IMR-90 (cell line): ENCODE measurements around the gene PPP1R3D. TPM values are rescaled to one million over a fixed set of nuclear protein-coding genes. Genes with fewer than 3 reads are reported as not detected.

Source experiments
- ATAC-seq: fragments of 200-7000 bp; cut with Tn5 transposase; 2 replicates; pipeline ENCODE4 v1.9.1; 2020; ENCODE audit warnings: low read depth, mild to moderate bottlenecking, moderate library complexity
- BruUV-seq: library from RNA; stranded (reverse); fragments of 400-500 nt; replicated peaks from 2 replicates; lab custom pipeline; 2021; lab: Mats Ljungman, UMichigan
- CTCF ChIA-PET: fragments of 300-600 bp; formaldehyde crosslinking; extraction: SDS; loops from one replicate; lab custom pipeline; 2021; ENCODE audit warnings: antibody characterized with exemption; lab: Yijun Ruan, JAX
- POLR2A ChIA-PET: fragments of 300-600 bp; sonication (Branson Sonifier 250); formaldehyde crosslinking; loops from one replicate; lab custom pipeline; 2022; ENCODE audit warnings: antibody characterized with exemption; ENCODE audit not compliant: unreplicated experiment; lab: Charles Lee
- DNase-seq: peaks from one replicate; pipeline ENCODE4 v3.0.0; 2013
- H2AFZ ChIP-seq: replicated peaks from 2 replicates; pipeline ENCODE3; 2013; ENCODE audit warnings: low read length, mild to moderate bottlenecking; ENCODE audit not compliant: poor library complexity
- H2AK5ac ChIP-seq: 2 replicates; pipeline ENCODE4 v1.6.1; 2013; ENCODE audit warnings: low read depth, low read length, inconsistent platforms
- H2AK9ac ChIP-seq: replicated peaks from 2 replicates; pipeline ENCODE3; 2013; ENCODE audit warnings: mild to moderate bottlenecking, low read depth, low read length, moderate library complexity; ENCODE audit not compliant: poor library complexity
- H2BK120ac ChIP-seq: 2 replicates; pipeline ENCODE4 v1.6.1; 2013; ENCODE audit warnings: low read depth, low read length, inconsistent platforms
- H2BK15ac ChIP-seq: 3 replicates; pipeline ENCODE4 v1.6.1; 2013; ENCODE audit warnings: low read depth, low read length, inconsistent platforms
- H2BK20ac ChIP-seq: 2 replicates; pipeline ENCODE4 v1.6.1; 2013; ENCODE audit warnings: low read depth, mild to moderate bottlenecking, inconsistent platforms, low read length, moderate library complexity
- H2BK5ac ChIP-seq: 2 replicates; pipeline ENCODE4 v1.6.1; 2013; ENCODE audit warnings: mild to moderate bottlenecking, low read depth, low read length, inconsistent platforms; ENCODE audit not compliant: poor library complexity, severe bottlenecking
- H3K14ac ChIP-seq: replicated peaks from 2 replicates; pipeline ENCODE4 v1.6.1; 2013; ENCODE audit warnings: low read depth, low read length, inconsistent platforms
- H3K18ac ChIP-seq: 2 replicates; pipeline ENCODE4 v1.6.1; 2013; ENCODE audit warnings: low read depth, low read length, control low read depth
- H3K23ac ChIP-seq: 2 replicates; pipeline ENCODE4 v1.6.1; 2013; ENCODE audit warnings: low read depth, low read length, inconsistent platforms
- H3K27ac ChIP-seq: 2 replicates; pipeline ENCODE4 v1.5.1; 2013; ENCODE audit warnings: mild to moderate bottlenecking, control low read depth, low read length; ENCODE audit not compliant: insufficient read depth
- H3K27me3 ChIP-seq: 2 replicates; pipeline ENCODE4 v1.6.1; 2013; ENCODE audit warnings: low read length; ENCODE audit not compliant: control insufficient read depth, insufficient read depth
- H3K36me3 ChIP-seq: 2 replicates; pipeline ENCODE4 v1.6.1; 2013; ENCODE audit warnings: low read length, mixed read lengths; ENCODE audit not compliant: control insufficient read depth, insufficient read depth
- H3K4ac ChIP-seq: 2 replicates; pipeline ENCODE4 v1.6.1; 2013; ENCODE audit warnings: low read depth, low read length, inconsistent platforms
- H3K4me1 ChIP-seq: 2 replicates; pipeline ENCODE4 v1.6.1; 2013; ENCODE audit warnings: low read length, mixed read lengths; ENCODE audit not compliant: control insufficient read depth, insufficient read depth
- H3K4me2 ChIP-seq: 2 replicates; pipeline ENCODE4 v1.6.1; 2013; ENCODE audit warnings: low read depth, mild to moderate bottlenecking, control low read depth, low read length, moderate library complexity
- H3K4me3 ChIP-seq: 2 replicates; pipeline ENCODE4 v1.5.1; 2013; ENCODE audit warnings: low read depth, mild to moderate bottlenecking, control low read depth, low read length, moderate library complexity; ENCODE audit not compliant: insufficient read depth
- H3K56ac ChIP-seq: 2 replicates; pipeline ENCODE4 v1.6.1; 2013; ENCODE audit warnings: low read length, inconsistent platforms; ENCODE audit not compliant: insufficient read depth; ENCODE audit errors: extremely low read depth
- H3K79me1 ChIP-seq, 2 experiments: 2 replicates each; pipeline ENCODE4 v1.6.1; 2013; ENCODE audit warnings: low read length in 2 of 2, inconsistent platforms in 1 of 2, low read depth in 1 of 2
- H3K9ac ChIP-seq: 2 replicates; pipeline ENCODE4 v1.6.1; 2013; ENCODE audit warnings: low read depth, low read length, control low read depth
- H3K9me1 ChIP-seq: 2 replicates; pipeline ENCODE4 v1.6.1; 2013; ENCODE audit warnings: low read length, inconsistent platforms; ENCODE audit not compliant: insufficient read depth
- H3K9me3 ChIP-seq: 2 replicates; pipeline ENCODE4 v1.6.1; 2013; ENCODE audit warnings: low read length; ENCODE audit not compliant: control insufficient read depth, insufficient read depth
- H4K20me1 ChIP-seq: 2 replicates; pipeline ENCODE4 v1.6.1; 2013; ENCODE audit warnings: low read length, inconsistent platforms; ENCODE audit not compliant: insufficient read depth
- H4K5ac ChIP-seq: 2 replicates; pipeline ENCODE4 v1.6.1; 2013; ENCODE audit warnings: mild to moderate bottlenecking, low read depth, low read length, control low read depth
- H4K8ac ChIP-seq, 2 experiments: 2 replicates each; pipeline ENCODE4 v1.6.1; 2013; ENCODE audit warnings: low read depth in 2 of 2, low read length in 2 of 2, control low read depth in 1 of 2, inconsistent platforms in 1 of 2
- H4K91ac ChIP-seq: 2 replicates; pipeline ENCODE4 v1.6.1; 2013; ENCODE audit warnings: low read depth, low read length, inconsistent platforms; ENCODE audit not compliant: insufficient read depth
- CTCF ChIP-seq: conservative IDR thresholded peaks from 2 replicates; pipeline ENCODE4 v1.5.1; 2012; ENCODE audit warnings: mild to moderate bottlenecking, low read depth, low read length, improper control_type of control experiment
- ELK1 ChIP-seq: fragments of 150-350 bp; IDR thresholded peaks from 2 replicates; pipeline ENCODE4 v1.6.1; 2016; ENCODE audit warnings: low read depth, mild to moderate bottlenecking, low read length, moderate library complexity, borderline replicate concordance
- MAZ ChIP-seq: IDR thresholded peaks from 2 replicates; pipeline ENCODE4 v1.6.1; 2012; ENCODE audit warnings: low read depth, mild to moderate bottlenecking, low read length, improper control_type of control experiment, moderate library complexity, borderline replicate concordance
- MXI1 ChIP-seq: IDR thresholded peaks from 2 replicates; pipeline ENCODE4 v1.6.1; 2012; ENCODE audit warnings: low read depth, mild to moderate bottlenecking, low read length, moderate library complexity, borderline replicate concordance
- NFE2L2 ChIP-seq: fragments of 150-350 bp; IDR thresholded peaks from 2 replicates; pipeline ENCODE4 v1.6.1; 2016; ENCODE audit warnings: low read depth, mild to moderate bottlenecking, low read length
- POLR2A ChIP-seq: IDR thresholded peaks from 2 replicates; pipeline ENCODE4 v1.6.1; 2012; ENCODE audit warnings: mild to moderate bottlenecking, low read depth, low read length
- SMC3 ChIP-seq: fragments of 150-350 bp; IDR thresholded peaks from 2 replicates; pipeline ENCODE4 v1.6.1; 2016; ENCODE audit warnings: low read depth, mild to moderate bottlenecking, antibody characterized with exemption, low read length, moderate library complexity
- WGBS, 2 experiments: methylation state at CpG; one replicate each; pipeline versions ENCODE4 v1.1.5 to v1.1.7; 2013; ENCODE audit warnings: missing lambda C conversion rate in 2 of 2; ENCODE audit not compliant: insufficient read length in 1 of 2; ENCODE audit errors: extremely low coverage in 2 of 2; 5-methylcytosine and 5-hydroxymethylcytosine counted together
- dilution Hi-C: fragments of 300-500 bp; cut with HindIII; formaldehyde crosslinking; loops from one replicate; pipeline ENCODE4 v1.14.3; 2018; ENCODE audit warnings: low sequenced_read_pairs; ENCODE audit not compliant: unreplicated experiment
- in situ Hi-C: fragments of 300-500 bp; cut with MboI; formaldehyde crosslinking; loops from 3 replicates; pipeline ENCODE4 v1.14.3; 2019; ENCODE audit warnings: low sequenced_read_pairs, inconsistent platforms, mixed read lengths
- intact Hi-C: fragments of 100-400 bp; cut with micrococcal nuclease; formaldehyde crosslinking; loops from 2 replicates; pipeline ENCODE4 v1.10.0; 2022
- polyA plus RNA-seq, 3 experiments: library from polyadenylated mRNA; depleted of rRNA; stranded (reverse); fragments of >200 nt; gene quantifications; 2 replicates each; pipeline ENCODE4 v1.2.3, GENCODE V29; 2012; ENCODE audit warnings: low replicate concordance in 1 of 3
- total RNA-seq: library from RNA; depleted of rRNA; stranded (reverse); fragments of >200 nt; gene quantifications from 2 replicates; pipeline ENCODE4 v1.2.3, GENCODE V29; 2012
- TF ChIP-seq, protein P1 (sequence below): fragments of 150-350 bp; IDR thresholded peaks from 2 replicates; pipeline ENCODE4 v1.6.1; 2017; ENCODE audit warnings: mild to moderate bottlenecking, antibody characterized with exemption, low read length, low read depth

Gene PPP1R3D
- total and polyA plus RNA-seq, 2 of the 4 experiments (the other 2 are of a cell fraction) = 1.6 to 2.7 TPM

GRCh38 chr20:59912609-59913008 is 27.5 kb downstream of the PPP1R3D start:
- no peaks in the 10 kb centered on the region for H3K9me3 ChIP-seq
- ATAC-seq (no peak), DNase-seq (no peak)
- H4K91ac ChIP-seq = no peak overlapping the region
- H3K4me1 ChIP-seq = no peaks in the 10 kb centered on the region
- ChIA-PET CTCF (no interaction called here), POLR2A (no interaction called here)
- no peaks in the 10 kb centered on the region for H3K9me1 ChIP-seq
- no TSS peak for BruUV-seq
- H3K79me1 ChIP-seq = no peaks in the 10 kb centered on the region
- dilution Hi-C loops = no loop called here
- no peak overlapping the region for H3K9ac ChIP-seq
- H4K5ac ChIP-seq = no peak overlapping the region
- no peak overlapping the region for H3K4ac ChIP-seq
- in situ Hi-C loops = no loop called here
- no peak overlapping the region for H3K4me3 ChIP-seq
- intact Hi-C loops = no loop called here
- no peak overlapping the region for H2BK120ac ChIP-seq
- no peak overlapping the region for H2AK5ac ChIP-seq
- TF ChIP-seq MAZ = no peak
- no peak for TF ChIP-seq SMC3
- TF ChIP-seq, protein P1, sequence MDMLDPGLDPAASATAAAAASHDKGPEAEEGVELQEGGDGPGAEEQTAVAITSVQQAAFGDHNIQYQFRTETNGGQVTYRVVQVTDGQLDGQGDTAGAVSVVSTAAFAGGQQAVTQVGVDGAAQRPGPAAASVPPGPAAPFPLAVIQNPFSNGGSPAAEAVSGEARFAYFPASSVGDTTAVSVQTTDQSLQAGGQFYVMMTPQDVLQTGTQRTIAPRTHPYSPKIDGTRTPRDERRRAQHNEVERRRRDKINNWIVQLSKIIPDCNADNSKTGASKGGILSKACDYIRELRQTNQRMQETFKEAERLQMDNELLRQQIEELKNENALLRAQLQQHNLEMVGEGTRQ = no peak
- no peak for TF ChIP-seq POLR2A
- no peak for TF ChIP-seq NFE2L2
- TF ChIP-seq CTCF = no peak
- no peak for TF ChIP-seq MXI1
- no peak for TF ChIP-seq ELK1
- H3K27ac ChIP-seq = no peak overlapping the region
- no peak overlapping the region for H3K23ac ChIP-seq
- no peaks in the 10 kb centered on the region for H4K20me1 ChIP-seq
- H3K18ac ChIP-seq = no peak overlapping the region
- H2AFZ ChIP-seq = no peak overlapping the region
- H2BK20ac ChIP-seq = no peak overlapping the region
- H3K14ac ChIP-seq = no peak overlapping the region
- H2AK9ac ChIP-seq = no peak overlapping the region
- 80% methylated on average over 1 of the region's 4 CpGs; no CpG with 5 or more reads in 1 of the 2 experiments for WGBS, 2 experiments
- no peak overlapping the region for H3K4me2 ChIP-seq
- H2BK15ac ChIP-seq = no peak overlapping the region
- H3K36me3 ChIP-seq = no peaks in the 10 kb centered on the region
- H4K8ac ChIP-seq = no peak overlapping the region
- H3K56ac ChIP-seq = no peak overlapping the region
- no peak overlapping the region for H2BK5ac ChIP-seq
- no peaks in the 10 kb centered on the region for H3K27me3 ChIP-seq
